ENCODE measurements around the gene EPHB1. TPM values are rescaled to one million over a fixed set of nuclear protein-coding genes. Genes with fewer than 3 reads are reported as not detected.

The EPHB1 gene
- total and polyA plus RNA-seq, 2 experiments from 2014 or later = 0.45 to 1.7 TPM

DNA sequence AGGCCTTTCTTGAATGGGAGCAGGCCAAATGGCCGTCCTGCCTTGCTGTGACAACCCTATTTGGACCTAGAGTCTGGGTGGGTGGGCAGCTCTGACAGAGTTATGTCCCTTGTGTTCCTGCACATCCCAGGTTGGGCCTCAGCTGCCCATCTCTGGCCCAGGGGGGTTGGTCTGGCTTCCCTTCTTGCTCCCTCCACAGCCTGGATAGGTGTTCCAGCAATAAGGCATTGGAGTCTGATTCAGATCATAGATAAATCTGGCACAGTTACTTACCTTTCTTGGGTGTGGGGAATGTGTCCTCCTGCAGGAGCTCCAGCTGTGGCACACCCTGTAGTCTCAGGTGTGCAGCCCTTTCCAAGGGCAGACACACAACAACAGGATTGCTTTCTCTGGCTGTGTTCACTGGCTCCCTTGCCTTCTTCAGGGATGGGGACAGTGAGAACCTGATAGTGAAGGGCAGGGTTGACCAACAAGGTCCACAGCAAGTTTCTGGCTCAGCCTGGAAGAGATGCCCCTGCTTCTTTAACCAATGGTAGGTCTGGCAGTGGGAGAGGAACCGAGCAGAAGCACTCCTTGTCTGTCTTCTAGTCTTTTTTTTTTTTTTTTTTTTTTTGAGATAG, 177.9 kb downstream of the EPHB1 start:
- Histone ChIP-seq H3K27me3 (peaks cover 6% of the 10 kb centered on the region), H3K27ac (no peak overlapping the region), H3K9me3 (ENCODE audit: low read depth) (no peaks in the 10 kb centered on the region), H3K36me3 (no peaks in the 10 kb centered on the region), H3K4me3 (no peak overlapping the region), H3K4me1 (ENCODE audit: low read depth) (no peaks in the 10 kb centered on the region)
- TF ChIP-seq, protein P1, sequence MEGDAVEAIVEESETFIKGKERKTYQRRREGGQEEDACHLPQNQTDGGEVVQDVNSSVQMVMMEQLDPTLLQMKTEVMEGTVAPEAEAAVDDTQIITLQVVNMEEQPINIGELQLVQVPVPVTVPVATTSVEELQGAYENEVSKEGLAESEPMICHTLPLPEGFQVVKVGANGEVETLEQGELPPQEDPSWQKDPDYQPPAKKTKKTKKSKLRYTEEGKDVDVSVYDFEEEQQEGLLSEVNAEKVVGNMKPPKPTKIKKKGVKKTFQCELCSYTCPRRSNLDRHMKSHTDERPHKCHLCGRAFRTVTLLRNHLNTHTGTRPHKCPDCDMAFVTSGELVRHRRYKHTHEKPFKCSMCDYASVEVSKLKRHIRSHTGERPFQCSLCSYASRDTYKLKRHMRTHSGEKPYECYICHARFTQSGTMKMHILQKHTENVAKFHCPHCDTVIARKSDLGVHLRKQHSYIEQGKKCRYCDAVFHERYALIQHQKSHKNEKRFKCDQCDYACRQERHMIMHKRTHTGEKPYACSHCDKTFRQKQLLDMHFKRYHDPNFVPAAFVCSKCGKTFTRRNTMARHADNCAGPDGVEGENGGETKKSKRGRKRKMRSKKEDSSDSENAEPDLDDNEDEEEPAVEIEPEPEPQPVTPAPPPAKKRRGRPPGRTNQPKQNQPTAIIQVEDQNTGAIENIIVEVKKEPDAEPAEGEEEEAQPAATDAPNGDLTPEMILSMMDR (IDR thresholded peaks at IDR 0.05; ENCODE audit: low read depth, low read length) = no peak
- no peak for DNase-seq (ENCODE audit: low read depth in 1 of 2, low spot score in 1 of 2)

- Histone ChIP-seq H3K36me3 (no peaks in the 10 kb centered on the region), H3K27ac (no peak overlapping the region), H3K4me1 (ENCODE audit: low read depth) (no peaks in the 10 kb centered on the region), H3K4me3 (no peak overlapping the region), H3K27me3 (peaks cover 6% of the 10 kb centered on the region), H3K9me3 (ENCODE audit: low read depth) (no peaks in the 10 kb centered on the region)
- no peak for DNase-seq (ENCODE audit: low read depth in 1 of 2, low spot score in 1 of 2)
- TF ChIP-seq, protein P1 (IDR thresholded peaks at IDR 0.05; ENCODE audit: low read depth, low read length) = no peak
These were observed 179.6 kb downstream of the EPHB1 start for GRCh38 chr3:134974624-134975023.

- H3K9me3 ChIP-seq (ENCODE audit: low read depth) = no peaks in the 10 kb centered on the region
- peaks cover 6% of the 10 kb centered on the region for H3K27me3 ChIP-seq
- no peak for DNase-seq (ENCODE audit: low read depth in 1 of 2, low spot score in 1 of 2)
- H3K4me1 ChIP-seq (ENCODE audit: low read depth) = no peaks in the 10 kb centered on the region
- H3K36me3 ChIP-seq = no peaks in the 10 kb centered on the region
- no peak overlapping the region for H3K27ac ChIP-seq
- no peak overlapping the region for H3K4me3 ChIP-seq
- TF ChIP-seq, protein P1 (IDR thresholded peaks at IDR 0.05; ENCODE audit: low read depth, low read length) = no peak
These were observed 181.9 kb downstream of the EPHB1 start for GRCh38 chr3:134976948-134977347.

DNA sequence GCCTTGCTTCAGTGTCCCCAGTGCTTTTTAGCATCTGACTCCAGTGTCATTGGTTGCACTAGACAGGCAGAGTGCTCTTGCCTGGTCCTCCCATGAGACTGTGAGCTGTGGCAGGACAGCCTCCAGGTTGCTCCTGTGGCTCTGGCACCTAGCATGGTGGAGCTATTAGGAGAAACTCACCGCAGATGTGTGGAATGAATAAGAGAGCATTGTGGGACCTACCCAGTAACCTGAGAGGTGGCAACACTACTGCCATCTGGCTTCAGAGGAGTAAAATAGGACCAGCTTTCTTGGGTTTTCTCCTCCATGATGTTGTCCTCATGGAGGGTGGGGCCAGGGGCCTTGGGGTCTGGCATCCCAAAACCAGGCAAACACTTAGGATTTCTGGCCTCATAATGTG, 183.6 kb downstream of the EPHB1 start:
- no peaks in the 10 kb centered on the region for H3K36me3 ChIP-seq
- DNase-seq (ENCODE audit: low read depth in 1 of 2, low spot score in 1 of 2) = no peak
- no peak overlapping the region for H3K4me3 ChIP-seq
- peaks cover 6% of the 10 kb centered on the region for H3K27me3 ChIP-seq
- no peak overlapping the region for H3K27ac ChIP-seq
- no peaks in the 10 kb centered on the region for H3K9me3 ChIP-seq (ENCODE audit: low read depth)
- TF ChIP-seq, protein P1 (IDR thresholded peaks at IDR 0.05; ENCODE audit: low read depth, low read length) = no peak
- H3K4me1 ChIP-seq (ENCODE audit: low read depth) = no peaks in the 10 kb centered on the region

DNA sequence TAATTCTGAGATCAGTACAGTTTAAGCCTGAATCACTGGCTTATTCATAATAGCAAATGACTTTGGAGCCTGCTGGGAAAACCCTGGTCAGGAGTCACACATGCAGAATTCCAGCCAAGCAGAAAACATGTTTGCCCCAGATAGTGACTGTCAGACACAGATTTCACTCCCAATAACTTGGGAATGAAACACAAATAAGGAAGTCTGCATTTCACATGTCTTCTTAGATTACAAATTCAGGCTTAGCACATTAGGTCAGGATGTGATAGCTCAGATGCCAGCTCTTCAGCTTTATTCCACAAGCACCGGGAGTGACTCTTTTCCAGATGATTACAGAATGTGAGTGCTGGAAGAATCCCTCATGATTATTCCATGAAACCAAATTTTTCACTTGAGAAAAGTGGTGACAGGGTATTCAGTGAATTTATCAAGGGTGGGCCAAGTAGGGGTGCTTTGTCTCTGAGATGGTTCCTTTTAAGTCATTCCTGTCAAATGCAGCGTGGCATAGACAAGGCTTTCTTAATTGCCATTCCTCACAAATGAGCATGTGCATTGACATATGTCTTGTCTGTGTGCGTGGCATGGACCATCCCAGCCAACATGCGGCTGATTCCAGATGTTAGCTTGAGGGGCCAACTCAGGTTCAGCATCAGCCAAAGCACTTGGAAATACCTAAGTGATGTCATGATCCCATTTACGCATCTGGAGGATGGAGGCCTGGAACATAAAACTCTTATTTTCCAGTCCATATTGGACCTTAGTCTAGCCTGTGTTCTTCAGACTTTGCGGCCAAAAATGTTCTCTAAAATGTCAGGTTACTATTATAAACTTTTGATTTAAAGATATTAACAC, 191.0 kb downstream of the EPHB1 start:
- H3K4me1 ChIP-seq (ENCODE audit: low read depth) = no peaks in the 10 kb centered on the region
- no peaks in the 10 kb centered on the region for H3K9me3 ChIP-seq (ENCODE audit: low read depth)
- no peaks in the 10 kb centered on the region for H3K27me3 ChIP-seq
- TF ChIP-seq, protein P1 (IDR thresholded peaks at IDR 0.05; ENCODE audit: low read depth, low read length) = no peak
- no peak for DNase-seq (ENCODE audit: low read depth in 1 of 2, low spot score in 1 of 2)
- H3K4me3 ChIP-seq = no peak overlapping the region
- no peak overlapping the region for H3K27ac ChIP-seq
- H3K36me3 ChIP-seq = no peaks in the 10 kb centered on the region

Measured in cardiac muscle cell (in vitro differentiated cells and primary cell).